Amygdala (tissue), 56 donors: ENCODE measurements around the gene NRL.

ENCODE experiments used
- DNase-seq, 56 donors: peaks; one replicate each; lab custom pipeline; 2025; lab: John Stamatoyannopoulos, UW

Gene NRL

DNA sequence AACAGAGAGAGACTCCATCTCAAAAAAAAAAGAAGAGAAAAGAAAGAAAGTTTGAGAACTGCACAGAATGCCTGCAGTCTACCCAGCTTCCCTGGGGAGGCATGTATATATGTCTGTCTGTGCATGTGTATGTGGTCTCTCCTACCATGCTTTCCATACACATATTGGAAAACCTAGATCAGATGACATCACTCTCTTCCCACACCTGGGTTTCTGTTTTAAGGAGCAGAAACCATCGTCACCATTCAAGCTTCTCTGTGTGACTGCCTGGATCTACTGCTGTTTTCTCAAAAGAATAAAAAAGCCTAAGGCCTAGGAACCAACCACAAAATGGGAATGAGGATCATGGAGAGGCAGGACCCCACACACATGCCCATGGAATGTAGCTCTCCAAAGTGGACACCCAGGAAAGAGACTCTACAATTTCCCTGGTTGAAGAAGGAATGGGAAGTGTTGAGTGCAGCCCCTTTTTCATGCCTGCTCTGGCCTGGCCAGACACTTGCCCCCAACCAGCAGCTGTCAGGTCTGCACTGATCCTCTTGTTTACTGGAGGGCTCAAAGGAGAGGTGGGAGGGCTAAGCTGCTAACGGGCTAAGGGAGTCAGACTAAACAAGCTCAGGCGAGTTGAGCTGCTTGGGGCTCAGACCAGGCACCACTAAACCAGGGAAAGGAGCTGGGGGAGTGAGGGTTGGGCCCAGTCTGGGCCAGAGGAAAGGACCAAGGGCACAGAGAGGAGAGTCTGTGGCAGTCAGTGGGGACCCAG is 28.4 kb downstream of the NRL start:
- no peak for DNase-seq

DNA sequence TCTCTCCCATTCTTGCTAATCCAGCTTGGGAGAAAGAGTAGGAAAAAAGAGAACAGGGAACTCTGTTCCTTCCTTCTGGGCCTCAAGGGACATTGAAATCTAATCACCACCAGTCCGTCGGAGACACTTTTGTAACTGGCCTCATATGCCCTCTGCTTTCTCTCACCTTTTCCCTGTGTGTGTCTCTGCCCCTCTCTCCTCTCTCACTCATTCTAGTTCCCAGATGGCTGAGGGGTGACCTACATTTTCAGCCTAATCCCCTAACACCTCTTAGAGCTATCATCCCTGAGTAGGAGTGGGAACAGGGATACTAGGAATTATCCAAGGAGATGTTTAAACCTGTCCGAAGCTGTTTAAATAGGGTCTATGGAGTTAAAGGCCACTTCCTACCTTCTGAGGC is 29.5 kb downstream of the NRL start:
- no peak for DNase-seq

DNA sequence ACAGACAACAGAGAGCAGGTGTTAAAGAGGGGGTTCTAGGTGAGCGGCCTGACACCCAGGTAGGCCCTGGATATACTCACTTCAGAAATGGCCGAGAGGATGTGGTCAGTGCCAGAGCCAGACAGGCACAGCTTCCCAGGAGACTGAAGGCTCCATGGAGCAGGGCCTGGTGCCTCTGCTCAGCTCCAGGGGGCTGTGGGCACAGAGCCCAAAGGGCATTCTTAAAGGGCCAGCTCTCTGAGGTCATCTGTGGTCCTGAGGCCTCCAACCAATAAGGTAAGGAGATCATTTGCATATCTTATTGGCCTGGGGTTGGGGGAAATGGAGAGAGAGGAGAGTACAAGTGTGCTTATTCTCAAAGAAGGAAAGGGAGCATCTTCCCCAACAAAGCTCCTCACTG is 30.3 kb downstream of the NRL start:
- DNase-seq: no peak

DNA sequence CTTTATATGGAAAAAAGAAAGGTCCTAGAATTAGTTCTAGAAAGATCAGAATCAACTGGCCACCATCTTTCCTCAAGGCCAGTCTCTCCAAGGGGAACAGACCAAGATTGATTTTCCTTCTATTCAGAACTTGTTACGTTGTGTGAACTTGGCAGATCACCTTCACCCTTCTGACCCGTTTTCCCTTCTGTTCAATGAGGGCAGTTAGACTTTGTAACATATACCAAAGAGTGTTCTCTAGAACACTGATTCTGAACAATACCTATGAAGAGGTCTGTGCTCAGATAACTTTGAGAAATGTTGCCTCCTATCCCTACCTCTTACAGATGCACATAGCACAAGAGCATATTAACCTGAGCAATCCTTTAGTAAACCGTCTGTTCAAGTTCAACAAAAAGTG is 31.3 kb downstream of the NRL start:
- DNase-seq: no peak

DNA sequence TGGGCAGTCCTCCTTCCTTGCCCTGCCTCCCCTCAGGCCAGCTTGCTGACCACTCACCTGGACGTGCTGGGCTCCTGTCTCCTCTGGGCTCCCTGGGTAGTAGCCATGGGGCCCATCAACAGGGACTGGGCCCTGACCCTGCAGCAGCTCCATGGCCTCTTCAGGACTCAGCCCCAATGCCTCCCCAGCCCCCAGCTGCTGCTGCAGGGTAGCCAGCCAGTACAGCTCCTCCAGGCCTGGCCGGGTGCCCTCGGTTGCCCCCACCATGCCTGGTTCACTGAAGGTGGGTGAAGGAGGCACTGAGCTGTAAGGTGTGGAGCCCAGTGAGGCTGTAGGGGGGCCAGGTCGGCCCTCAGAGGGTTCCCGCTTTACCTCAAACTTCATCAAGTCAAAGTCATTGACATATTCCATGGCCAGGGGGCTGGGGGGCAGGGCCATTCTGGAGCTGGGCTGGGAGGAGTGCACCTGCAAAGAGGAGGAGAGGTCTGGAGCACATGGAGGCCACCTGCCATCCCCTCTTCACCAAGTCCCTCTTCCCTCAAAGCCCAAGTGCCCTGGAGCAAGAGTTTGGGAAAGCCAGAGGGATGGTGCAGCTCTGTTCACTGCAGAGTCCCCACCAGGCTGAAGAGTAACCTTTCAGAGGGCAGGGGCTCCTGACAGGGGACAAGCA is 32.2 kb downstream of the NRL start:
- no peak for DNase-seq

DNA sequence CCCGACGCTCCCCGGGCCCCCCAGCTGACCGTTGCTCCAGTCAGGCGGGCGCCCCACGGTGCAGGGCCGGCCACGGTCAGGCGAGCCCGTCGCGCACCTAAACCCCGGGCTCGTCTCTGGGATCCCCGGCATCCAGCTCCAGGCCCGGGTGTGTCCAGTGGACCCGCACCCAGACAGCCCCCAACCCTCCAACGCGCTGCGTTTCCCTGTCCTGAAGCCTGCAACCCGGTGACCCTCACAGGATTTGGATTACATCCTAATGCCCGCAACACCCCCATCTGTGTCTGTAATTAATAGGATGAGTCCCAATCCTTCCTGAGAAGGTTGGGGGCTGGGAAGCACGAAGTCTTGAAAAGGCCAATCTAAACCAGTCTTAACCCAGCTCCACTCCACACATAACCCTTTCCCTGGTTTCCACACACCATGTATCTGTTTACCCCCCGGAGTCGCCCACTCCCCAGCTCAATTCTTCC is 33.0 kb downstream of the NRL start:
- DNase-seq: no peak

DNA sequence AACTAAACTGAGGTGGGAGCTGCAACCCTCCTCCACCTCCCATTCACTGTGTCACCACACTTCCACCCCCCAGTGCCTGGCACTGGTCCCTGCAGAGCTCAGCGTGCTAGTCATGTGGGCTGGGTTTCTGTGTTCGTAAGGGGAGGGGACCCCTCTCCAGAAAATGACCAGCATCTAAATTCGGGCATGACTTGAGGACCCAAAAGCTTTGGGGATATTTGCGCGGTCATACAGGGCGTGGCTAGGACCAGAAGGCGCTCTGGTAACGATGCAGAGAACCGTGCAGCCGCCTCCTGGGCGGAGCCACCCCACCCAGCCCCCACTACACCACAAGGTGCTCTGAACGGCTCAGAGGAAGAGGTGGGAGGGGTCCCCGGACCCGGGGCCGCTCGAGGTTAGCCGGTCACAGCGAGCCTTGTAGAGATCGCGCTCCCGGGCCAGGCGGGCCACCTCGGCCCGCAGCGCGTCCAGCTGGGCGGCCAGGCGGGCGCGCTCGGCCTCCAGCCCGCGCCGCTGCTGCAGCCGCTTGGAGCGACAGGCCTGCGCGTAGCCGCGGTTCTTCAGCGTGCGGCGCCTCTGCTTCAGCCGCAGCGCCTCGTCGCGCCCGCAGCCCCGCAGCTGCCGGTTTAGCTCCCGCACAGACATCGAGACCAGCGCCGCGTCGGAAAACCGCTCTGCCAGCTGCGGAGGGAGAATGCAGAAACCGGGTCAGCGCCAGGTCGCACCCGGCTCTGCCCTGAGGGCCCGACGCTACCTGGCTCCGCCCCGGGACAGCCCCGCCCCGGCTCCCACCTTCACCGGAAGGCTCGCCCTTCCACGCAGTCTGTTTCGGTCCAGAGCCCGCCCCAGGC is 33.6 kb downstream of the NRL start:
- peak in 39 of 56 donors; percentile 25 to 74 (median 56) for DNase-seq

DNA sequence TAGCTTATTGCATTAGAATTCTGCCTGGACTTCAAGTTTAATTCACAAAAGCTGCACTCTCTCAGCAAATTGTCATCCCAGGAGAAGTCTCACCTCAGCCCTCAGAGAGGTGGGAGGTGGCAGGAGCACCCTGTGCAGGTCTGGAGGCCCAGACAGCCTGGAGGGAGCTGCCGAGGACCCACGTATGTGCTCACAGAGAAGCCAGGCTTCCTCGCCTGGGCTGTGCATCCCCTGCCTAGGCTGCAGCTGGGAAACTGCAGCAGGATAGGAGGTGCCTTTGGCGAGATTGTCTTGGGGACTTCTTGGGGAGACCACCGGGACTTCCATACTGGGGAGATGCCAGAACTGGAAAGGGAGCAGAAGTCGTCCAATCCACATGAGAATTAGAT is 34.6 kb downstream of the NRL start:
- DNase-seq: peak in 2 of 56 donors; percentile 35 to 49

DNA sequence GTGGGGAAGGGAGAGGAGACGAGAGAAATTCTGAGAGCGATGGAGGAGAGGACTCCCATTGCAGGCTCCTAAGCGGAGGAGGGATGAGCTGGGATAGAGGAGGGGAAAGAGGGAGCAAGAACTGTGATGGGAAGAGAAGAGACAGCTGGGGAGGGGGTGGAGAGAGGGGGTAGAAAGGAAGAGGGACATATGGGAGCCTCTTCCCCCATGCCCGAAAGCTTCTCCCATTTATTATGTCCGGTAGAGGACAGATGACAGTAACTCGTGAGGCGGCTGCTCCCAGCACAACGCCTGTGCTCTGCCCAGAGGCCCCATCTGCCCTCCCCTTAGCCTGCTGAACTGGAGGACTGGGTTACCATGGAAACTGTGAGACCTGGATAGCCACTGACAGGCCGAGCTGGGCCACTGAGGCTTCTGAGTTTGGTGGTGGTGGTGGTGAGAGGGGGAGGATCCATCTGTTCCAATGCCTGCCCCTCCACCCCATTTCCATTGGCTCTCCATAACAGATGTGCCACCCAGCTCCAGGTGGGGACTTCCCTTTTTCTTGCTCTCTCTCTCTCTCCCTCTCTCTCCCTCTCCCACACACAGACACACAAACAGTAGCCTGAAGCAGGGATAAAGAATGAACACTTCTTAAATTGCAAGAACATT is 35.1 kb downstream of the NRL start:
- DNase-seq: peak in 26 of 56 donors; percentile 11 to 67 (median 34)

DNA sequence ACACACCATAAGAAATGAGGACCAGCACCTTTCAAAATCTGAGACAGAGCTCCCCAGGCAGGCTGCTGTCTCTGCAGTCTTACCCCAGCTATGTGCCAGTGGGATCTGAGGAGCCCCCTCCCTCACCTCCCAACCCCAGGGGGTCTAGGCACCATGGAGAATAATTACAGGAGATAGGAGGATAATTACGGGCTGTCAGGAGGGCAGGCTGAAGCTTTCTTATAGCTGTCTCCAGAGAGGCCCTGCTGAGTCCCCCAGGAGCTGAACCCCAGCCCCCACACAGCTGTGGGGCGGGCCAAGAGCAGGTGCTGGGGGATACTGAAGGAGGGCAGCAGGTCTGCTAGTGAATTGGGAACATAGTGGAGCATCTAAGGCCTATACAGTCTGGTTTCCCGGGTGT is 36.6 kb downstream of the NRL start:
- DNase-seq: no peak

DNA sequence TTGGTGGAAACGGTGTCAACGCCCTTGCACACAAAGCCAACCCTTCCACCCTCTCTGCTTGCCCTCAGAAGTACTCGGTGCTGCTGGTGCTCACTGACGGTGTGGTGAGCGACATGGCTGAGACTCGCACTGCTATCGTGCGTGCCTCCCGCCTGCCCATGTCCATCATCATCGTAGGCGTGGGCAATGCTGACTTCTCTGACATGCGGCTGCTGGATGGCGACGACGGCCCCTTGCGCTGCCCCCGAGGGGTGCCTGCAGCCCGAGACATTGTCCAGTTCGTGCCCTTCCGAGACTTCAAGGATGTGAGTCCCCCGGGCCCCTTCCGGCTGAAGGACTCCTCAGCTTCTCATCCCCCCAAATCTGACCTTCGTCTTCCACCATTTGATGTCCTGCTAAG is 37.7 kb downstream of the NRL start:
- DNase-seq: no peak

DNA sequence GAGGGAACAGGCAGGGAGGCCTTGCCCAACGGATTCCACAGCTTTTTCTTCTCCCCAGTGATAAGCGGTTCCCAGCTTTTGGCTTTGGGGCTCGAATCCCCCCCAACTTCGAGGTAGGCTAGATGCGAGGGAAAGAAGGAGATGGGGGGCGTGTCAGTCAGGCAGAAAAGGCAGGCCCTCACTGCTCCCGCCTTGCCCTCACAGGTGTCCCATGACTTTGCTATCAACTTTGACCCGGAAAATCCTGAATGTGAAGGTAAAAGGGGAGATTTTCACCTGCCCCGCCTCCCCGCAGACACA is 38.5 kb downstream of the NRL start:
- no peak for DNase-seq

DNA sequence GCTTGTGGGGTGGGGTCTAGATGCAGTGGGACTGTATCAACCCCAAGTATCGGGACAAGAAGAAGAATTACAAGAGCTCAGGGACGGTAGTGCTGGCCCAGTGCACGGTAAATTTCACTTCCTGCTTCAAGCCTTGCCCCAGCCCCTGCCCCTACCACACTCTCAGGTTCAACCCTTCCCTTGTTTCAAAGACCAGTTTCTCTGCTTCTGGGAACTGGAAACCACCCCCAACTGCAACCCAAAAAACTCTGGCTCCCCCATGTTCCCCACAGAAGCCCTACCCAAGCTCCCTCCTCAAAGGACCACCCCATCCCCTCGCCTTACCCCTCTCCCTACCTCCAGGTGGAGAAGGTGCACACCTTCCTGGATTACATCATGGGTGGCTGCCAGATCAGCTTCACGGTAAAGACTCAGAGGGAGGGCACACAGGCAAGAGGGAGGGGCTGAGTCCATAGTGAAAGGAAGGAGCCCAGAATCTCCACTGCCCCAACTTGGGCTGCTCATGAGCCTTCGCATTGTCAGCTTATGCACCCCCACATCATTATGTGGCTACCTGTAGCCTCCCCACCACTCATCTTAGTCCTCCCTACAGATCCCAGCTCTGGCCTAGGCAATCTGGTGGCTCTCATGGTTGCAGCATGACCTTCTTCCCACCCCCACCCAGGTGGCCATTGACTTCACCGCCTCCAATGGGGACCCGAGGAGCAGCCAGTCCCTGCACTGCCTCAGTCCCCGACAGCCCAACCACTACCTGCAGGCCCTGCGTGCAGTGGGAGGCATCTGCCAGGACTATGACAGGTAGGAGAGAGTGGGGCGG is 39.1 kb downstream of the NRL start:
- DNase-seq: no peak

DNA sequence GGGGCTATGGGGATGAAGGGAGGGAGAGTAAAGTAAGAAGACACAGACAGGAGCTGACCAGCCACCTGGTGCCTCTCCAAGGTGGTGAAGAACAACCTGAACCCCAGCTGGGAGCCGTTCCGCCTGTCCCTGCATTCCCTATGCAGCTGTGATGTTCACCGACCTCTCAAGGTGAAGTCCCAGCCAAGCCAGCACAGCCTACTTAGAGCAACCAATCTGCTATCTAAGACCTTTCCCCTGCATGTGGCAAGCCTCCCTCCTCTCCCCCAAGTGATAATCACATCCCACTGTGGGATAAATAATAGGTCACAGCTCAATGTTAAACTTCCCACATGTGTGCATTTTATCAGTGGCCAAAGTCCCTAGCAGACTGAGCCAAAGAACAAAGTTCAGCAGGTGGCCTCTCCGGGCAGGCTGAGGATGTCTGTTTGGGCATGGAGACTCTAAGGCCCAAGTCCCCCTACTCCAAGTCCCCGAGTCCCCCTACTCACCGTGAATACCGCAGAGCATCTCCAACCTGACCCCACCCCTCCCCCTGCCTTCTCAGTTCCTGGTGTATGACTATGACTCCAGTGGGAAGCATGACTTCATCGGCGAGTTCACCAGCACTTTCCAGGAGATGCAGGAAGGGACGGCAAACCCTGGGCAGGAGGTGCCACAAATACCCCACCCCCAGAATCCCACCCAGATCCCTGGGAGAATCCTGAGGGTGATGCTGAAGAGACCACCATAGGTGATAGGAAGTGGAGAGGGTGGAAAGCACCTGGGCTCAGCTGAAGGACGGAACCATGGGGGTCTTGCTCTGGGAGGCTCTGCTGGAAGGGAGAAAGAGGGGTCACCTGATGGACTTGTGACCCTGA is 39.9 kb downstream of the NRL start:
- no peak for DNase-seq

DNA sequence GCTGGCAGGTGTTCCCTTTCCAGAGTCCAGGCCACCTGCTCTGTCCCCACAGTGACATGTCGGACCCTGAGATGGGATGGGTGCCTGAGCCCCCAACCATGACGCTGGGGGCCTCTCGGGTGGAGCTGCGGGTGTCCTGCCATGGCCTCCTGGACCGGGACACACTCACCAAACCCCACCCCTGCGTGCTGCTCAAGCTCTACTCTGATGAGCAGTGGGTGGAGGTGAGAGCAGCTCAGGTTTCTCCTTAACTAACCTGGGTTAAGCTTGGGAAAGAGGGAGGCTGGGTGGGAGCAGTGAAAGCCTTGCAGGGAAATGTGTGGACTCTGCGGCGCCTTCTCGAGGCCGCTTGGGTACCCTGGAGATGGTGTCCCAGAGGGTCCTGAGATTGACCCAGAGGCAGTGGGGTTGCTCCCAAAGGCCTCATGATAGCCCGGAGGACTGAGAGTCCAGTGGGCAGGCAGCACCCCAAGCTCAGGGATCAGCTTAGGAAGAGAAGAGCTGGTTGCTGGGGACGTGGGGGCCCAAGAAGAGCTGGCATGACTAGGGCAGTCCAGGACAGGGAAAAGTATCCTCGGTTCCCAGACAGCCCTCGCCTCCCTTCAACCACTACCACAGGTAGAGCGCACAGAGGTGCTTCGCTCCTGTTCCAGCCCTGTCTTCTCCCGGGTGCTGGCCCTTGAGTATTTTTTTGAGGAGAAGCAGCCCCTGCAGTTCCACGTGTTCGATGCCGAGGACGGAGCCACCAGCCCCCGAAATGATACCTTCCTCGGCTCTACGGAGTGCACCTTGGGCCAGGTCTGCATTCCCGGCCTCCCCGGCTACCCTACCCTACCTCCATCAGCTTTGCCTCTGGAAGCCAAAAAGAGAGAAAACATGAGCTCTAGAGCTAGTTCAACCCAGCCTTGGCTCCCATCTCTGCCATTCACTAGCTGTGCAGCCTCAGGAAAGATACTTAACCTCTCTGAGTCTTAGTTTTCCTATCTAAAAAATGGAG is 41.6 kb downstream of the NRL start:
- DNase-seq: no peak

DNA sequence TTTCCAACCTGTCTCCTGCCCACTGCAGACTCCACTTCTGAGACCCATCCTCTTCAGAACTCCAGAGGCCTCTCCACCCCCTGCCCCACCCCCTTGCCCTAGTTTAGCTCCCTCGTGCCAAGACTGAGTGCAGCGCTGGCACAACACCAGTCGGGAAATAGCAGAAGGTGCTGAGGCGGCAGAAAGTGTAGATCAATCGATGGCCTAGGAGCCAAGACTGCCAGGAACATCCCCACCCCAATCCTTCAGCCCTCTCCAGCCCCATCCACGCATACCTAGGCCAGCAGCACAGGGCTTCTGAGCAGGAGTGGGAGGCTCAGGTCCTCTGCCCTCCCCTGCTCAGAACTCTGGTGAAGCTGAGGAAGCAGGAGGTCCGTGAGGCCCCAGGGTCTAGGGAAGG is 42.3 kb downstream of the NRL start:
- peak in 28 of 56 donors; percentile 15 to 74 (median 49) for DNase-seq

DNA sequence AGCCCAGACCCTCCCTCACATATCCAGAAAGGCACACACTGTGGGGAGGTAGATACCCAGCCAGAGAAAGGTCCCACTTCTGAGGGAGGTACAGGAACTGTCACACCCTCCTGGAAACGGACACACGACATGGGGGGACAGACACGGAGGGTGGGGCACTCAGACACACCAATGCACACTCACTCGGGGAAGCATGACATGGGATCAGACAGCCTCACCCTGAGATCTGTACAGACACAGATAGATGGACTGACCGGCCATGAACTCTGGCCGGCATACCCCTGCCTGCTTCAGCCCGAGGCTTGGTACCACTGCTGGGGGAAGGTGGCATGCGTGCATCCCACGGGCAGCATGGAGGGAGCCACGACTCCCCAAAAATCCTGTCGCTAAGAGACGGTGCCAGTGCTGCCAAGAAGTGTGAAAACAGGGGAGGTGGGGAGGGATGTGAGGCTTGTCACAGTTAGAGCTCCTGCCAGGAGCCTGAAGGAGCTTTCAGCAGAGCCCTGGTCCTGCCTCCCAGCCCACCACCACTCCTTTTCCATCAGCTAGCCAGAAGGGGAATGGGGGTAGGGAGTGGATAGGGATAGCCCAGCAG is 42.8 kb downstream of the NRL start:
- peak in 28 of 56 donors; percentile 19 to 74 (median 50) for DNase-seq
